Measurements from ENCODE around the gene S100A14.
"Not testable (repeated sequence)": the region's sequence is repeated elsewhere in the genome, so short reads cannot be mapped to it uniquely, and the experiment has no call there.

The S100A14 gene

DNA sequence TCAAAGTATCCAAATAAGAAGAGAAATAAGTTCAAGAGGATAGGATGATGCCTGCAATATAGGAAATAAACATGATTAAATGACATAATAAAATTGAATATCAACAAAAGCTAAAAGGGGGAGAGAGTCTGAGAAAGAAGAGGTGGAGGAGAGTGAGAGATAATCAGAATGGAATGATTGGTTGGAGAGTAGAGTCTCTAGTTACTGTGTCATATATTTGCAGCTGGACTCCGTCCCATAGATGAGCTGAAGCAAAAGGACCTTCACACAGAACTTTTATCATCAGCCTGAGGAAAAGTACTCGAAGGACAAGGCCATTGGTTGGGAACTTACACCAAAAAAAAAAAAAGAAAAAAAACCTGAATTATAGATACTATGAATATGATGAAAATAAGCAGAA, 27.6 kb downstream of the S100A14 start:
- Histone ChIP-seq H2AFZ (ENCODE audit: low read length) (no peak overlapping the region), H3K36me3 (replicated peaks; ENCODE audit: insufficient read depth, low read length) (no peaks in the 10 kb centered on the region), H3K9ac (ENCODE audit: low read length) (no peak overlapping the region), H3K4me1 (ENCODE audit: low read length) (no peaks in the 10 kb centered on the region), H3K27me3 (replicated peaks; ENCODE audit: insufficient read depth, low read length) (no peaks in the 10 kb centered on the region), H3K9me3 (replicated peaks; ENCODE audit: insufficient read depth, low read length) (no peaks in the 10 kb centered on the region), H3K4me2 (ENCODE audit: low read depth, low read length) (no peak overlapping the region), H3K27ac (ENCODE audit: low read length) (no peak overlapping the region), H3F3A (ENCODE audit: insufficient read depth, low read length) (no peaks in the 10 kb centered on the region), H3K4me3 (ENCODE audit: low read length) (no peak overlapping the region), H3K79me2 (ENCODE audit: low read length) (no peaks in the 10 kb centered on the region), H3K9me2 (replicated peaks; ENCODE audit: insufficient read depth, low read length) (no peaks in the 10 kb centered on the region), H4K20me1 (ENCODE audit: insufficient read depth, low read length) (no peaks in the 10 kb centered on the region)
- DNase-seq: no peak
- no peak for TF ChIP-seq CTCF (IDR thresholded peaks at IDR 0.05; ENCODE audit: low read length)
- TF ChIP-seq EZH2phosphoT487 (IDR thresholded peaks at IDR 0.05; ENCODE audit: low read length): no peak
- TF ChIP-seq EZH2 (optimal IDR thresholded peaks at IDR 0.05; ENCODE audit: low read depth, low read length): no peak

DNA sequence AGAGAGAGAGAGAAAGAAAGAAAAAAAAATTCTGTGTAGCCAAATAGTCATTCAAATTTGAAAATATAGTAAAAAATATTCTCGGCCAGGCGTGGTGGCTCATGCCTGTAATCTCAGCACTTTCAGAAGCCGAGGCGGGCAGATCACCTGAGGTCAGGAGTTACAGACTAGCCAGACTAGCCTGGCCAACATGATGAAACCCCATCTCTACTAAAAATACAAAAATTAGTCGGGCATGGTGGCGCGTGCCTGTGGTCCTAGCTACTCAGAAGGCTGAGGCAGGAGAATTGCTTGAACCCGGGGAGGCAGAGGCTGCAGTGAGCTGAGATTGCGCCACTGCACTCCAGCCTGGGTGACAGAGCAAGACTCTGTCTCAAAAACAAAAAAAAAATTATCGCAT, 28.1 kb downstream of the S100A14 start:
- H3K27ac ChIP-seq (ENCODE audit: low read length); H3K9ac ChIP-seq (ENCODE audit: low read length); H3K9me2 ChIP-seq (replicated peaks; ENCODE audit: insufficient read depth, low read length); H2AFZ ChIP-seq (ENCODE audit: low read length); H3F3A ChIP-seq (ENCODE audit: insufficient read depth, low read length); H3K79me2 ChIP-seq (ENCODE audit: low read length); H4K20me1 ChIP-seq (ENCODE audit: insufficient read depth, low read length); H3K9me3 ChIP-seq (replicated peaks; ENCODE audit: insufficient read depth, low read length); H3K4me1 ChIP-seq (ENCODE audit: low read length); H3K4me2 ChIP-seq (ENCODE audit: low read depth, low read length); H3K36me3 ChIP-seq (replicated peaks; ENCODE audit: insufficient read depth, low read length); H3K27me3 ChIP-seq (replicated peaks; ENCODE audit: insufficient read depth, low read length); H3K4me3 ChIP-seq (ENCODE audit: low read length); DNase-seq: not testable (repeated sequence)

GRCh38 chr1:153587314-153587713, 28.8 kb downstream of the S100A14 start:
- no peak overlapping the region for H3K27ac ChIP-seq (ENCODE audit: low read length)
- no peak overlapping the region for H2AFZ ChIP-seq (ENCODE audit: low read length)
- DNase-seq: no peak

GRCh38 chr1:153586347-153586746, 29.8 kb downstream of the S100A14 start:
- Histone ChIP-seq H2AFZ (ENCODE audit: low read length) (no peak overlapping the region), H3K4me2 (ENCODE audit: low read depth, low read length) (no peak overlapping the region), H3K4me3 (ENCODE audit: low read length) (no peak overlapping the region), H3K9me3 (replicated peaks; ENCODE audit: insufficient read depth, low read length) (no peaks in the 10 kb centered on the region), H3K9ac (ENCODE audit: low read length) (no peak overlapping the region), H3K36me3 (replicated peaks; ENCODE audit: insufficient read depth, low read length) (no peaks in the 10 kb centered on the region), H3K9me2 (replicated peaks; ENCODE audit: insufficient read depth, low read length) (no peaks in the 10 kb centered on the region), H3K4me1 (ENCODE audit: low read length) (no peaks in the 10 kb centered on the region), H4K20me1 (ENCODE audit: insufficient read depth, low read length) (no peaks in the 10 kb centered on the region), H3F3A (ENCODE audit: insufficient read depth, low read length) (no peaks in the 10 kb centered on the region), H3K79me2 (ENCODE audit: low read length) (no peaks in the 10 kb centered on the region), H3K27ac (ENCODE audit: low read length) (no peak overlapping the region), H3K27me3 (replicated peaks; ENCODE audit: insufficient read depth, low read length) (no peaks in the 10 kb centered on the region)
- no peak for DNase-seq
- TF ChIP-seq EZH2 (optimal IDR thresholded peaks at IDR 0.05; ENCODE audit: low read depth, low read length): no peak
- TF ChIP-seq EZH2phosphoT487 (IDR thresholded peaks at IDR 0.05; ENCODE audit: low read length): no peak
- TF ChIP-seq CTCF (IDR thresholded peaks at IDR 0.05; ENCODE audit: low read length): no peak

More at GRCh38 chr1:153587314-153587713, 28.8 kb downstream of the S100A14 start:
- H3K9ac ChIP-seq (ENCODE audit: low read length): no peak overlapping the region
- H3K79me2 ChIP-seq (ENCODE audit: low read length): no peaks in the 10 kb centered on the region
- H3F3A ChIP-seq (ENCODE audit: insufficient read depth, low read length): no peaks in the 10 kb centered on the region
- no peaks in the 10 kb centered on the region for H3K9me2 ChIP-seq (replicated peaks; ENCODE audit: insufficient read depth, low read length)
- no peaks in the 10 kb centered on the region for H4K20me1 ChIP-seq (ENCODE audit: insufficient read depth, low read length)
- no peaks in the 10 kb centered on the region for H3K36me3 ChIP-seq (replicated peaks; ENCODE audit: insufficient read depth, low read length)
- no peaks in the 10 kb centered on the region for H3K27me3 ChIP-seq (replicated peaks; ENCODE audit: insufficient read depth, low read length)
- no peaks in the 10 kb centered on the region for H3K9me3 ChIP-seq (replicated peaks; ENCODE audit: insufficient read depth, low read length)
- no peak overlapping the region for H3K4me2 ChIP-seq (ENCODE audit: low read depth, low read length)
- H3K4me1 ChIP-seq (ENCODE audit: low read length): no peaks in the 10 kb centered on the region
- H3K4me3 ChIP-seq (ENCODE audit: low read length): no peak overlapping the region
- no peak for TF ChIP-seq EZH2phosphoT487 (IDR thresholded peaks at IDR 0.05; ENCODE audit: low read length)
- TF ChIP-seq CTCF (IDR thresholded peaks at IDR 0.05; ENCODE audit: low read length): no peak
- no peak for TF ChIP-seq EZH2 (optimal IDR thresholded peaks at IDR 0.05; ENCODE audit: low read depth, low read length)

Measured in MM.1S (cell line).